Neutrophil (primary cell): ENCODE results near the gene SPRYD3.

Source experiments
- H3K27ac ChIP-seq: fragments of 200-600 bp; sonication (generic); 2 replicates; pipeline ENCODE4 v1.5.1; 2016; ENCODE audit warnings: mild to moderate bottlenecking, moderate library complexity
- H3K27me3 ChIP-seq: fragments of 200-600 bp; sonication (generic); 2 replicates; pipeline ENCODE4 v1.6.0; 2016; ENCODE audit warnings: mild to moderate bottlenecking
- H3K36me3 ChIP-seq: fragments of 200-600 bp; sonication (generic); 2 replicates; pipeline ENCODE4 v1.5.1; 2017
- H3K4me1 ChIP-seq, 2 experiments: fragments of 200-600 bp in 1 of 2; sonication (generic) in 1 of 2; 1 replicate in 1 of 2; 2 replicates in 1 of 2; pipeline versions ENCODE4 v1.5.1 to v1.6.1; 2013 to 2016; ENCODE audit warnings: low read depth in 1 of 2, low read length in 1 of 2, mild to moderate bottlenecking in 1 of 2, moderate library complexity in 1 of 2; ENCODE audit not compliant: control insufficient read depth in 1 of 2, insufficient read depth in 1 of 2
- H3K4me3 ChIP-seq, 2 experiments: fragments of 200-600 bp in 1 of 2; sonication (generic) in 1 of 2; 1 replicate in 1 of 2; 2 replicates in 1 of 2; pipeline ENCODE4 v1.5.1; 2013 to 2016; ENCODE audit warnings: low read depth in 1 of 2, low read length in 1 of 2, mild to moderate bottlenecking in 1 of 2, moderate library complexity in 1 of 2
- H3K9me3 ChIP-seq: fragments of 200-600 bp; sonication (generic); 2 replicates; pipeline ENCODE4 v1.5.1; 2016
- TF ChIP-seq, protein P1 (sequence below): fragments of 200-600 bp; sonication (generic); IDR thresholded peaks from 2 replicates; pipeline ENCODE4 v1.5.1; 2016; ENCODE audit warnings: antibody characterized with exemption

Gene SPRYD3

DNA sequence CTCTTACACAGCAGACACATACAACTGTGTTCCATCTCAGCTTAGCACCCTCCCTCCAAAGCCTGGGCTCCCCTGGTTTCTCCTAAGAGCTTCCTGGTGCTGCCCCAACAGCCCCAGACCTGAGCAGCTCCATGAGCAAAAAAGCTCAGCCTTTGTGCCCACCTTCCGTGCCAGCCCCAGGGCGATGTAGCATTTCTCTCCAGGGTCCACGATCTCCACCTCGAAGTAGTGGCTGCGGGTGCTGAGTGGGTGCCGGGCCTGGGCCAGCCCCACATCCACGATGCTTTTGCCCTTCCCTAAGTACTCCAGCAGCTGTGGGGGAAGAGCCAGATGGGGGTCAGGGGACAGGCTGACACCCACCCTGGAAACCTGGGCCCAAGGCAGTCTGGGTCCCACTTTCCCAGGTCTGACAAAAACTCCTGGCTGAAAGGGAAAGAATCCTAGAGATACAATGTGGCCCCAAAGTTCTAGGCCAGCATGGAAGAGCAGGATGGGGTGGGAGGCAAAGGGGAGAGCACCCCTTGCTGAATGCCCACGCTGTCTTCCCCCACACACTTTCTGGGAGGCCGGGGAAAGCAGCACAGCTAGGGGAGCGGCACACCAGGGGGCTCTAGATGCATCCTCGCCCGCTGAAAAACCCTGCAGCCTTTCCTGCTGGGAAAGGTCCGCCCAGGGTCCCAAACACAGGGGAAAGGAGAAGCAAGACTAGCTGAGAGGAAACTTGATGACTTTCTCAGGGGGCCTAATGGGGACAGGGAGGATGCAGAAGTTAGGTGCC lies 11.0 kb downstream of the SPRYD3 start:
- Histone ChIP-seq H3K4me1 (peaks cover 16 to 17% of the 10 kb centered on the region in 2 experiments), H3K36me3 (peaks cover 83% of the 10 kb centered on the region), H3K27me3 (no peaks in the 10 kb centered on the region), H3K9me3 (no peaks in the 10 kb centered on the region), H3K4me3 (no peak overlapping the region), H3K27ac (no peak overlapping the region)
- TF ChIP-seq, protein P1, sequence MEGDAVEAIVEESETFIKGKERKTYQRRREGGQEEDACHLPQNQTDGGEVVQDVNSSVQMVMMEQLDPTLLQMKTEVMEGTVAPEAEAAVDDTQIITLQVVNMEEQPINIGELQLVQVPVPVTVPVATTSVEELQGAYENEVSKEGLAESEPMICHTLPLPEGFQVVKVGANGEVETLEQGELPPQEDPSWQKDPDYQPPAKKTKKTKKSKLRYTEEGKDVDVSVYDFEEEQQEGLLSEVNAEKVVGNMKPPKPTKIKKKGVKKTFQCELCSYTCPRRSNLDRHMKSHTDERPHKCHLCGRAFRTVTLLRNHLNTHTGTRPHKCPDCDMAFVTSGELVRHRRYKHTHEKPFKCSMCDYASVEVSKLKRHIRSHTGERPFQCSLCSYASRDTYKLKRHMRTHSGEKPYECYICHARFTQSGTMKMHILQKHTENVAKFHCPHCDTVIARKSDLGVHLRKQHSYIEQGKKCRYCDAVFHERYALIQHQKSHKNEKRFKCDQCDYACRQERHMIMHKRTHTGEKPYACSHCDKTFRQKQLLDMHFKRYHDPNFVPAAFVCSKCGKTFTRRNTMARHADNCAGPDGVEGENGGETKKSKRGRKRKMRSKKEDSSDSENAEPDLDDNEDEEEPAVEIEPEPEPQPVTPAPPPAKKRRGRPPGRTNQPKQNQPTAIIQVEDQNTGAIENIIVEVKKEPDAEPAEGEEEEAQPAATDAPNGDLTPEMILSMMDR = no peak

DNA sequence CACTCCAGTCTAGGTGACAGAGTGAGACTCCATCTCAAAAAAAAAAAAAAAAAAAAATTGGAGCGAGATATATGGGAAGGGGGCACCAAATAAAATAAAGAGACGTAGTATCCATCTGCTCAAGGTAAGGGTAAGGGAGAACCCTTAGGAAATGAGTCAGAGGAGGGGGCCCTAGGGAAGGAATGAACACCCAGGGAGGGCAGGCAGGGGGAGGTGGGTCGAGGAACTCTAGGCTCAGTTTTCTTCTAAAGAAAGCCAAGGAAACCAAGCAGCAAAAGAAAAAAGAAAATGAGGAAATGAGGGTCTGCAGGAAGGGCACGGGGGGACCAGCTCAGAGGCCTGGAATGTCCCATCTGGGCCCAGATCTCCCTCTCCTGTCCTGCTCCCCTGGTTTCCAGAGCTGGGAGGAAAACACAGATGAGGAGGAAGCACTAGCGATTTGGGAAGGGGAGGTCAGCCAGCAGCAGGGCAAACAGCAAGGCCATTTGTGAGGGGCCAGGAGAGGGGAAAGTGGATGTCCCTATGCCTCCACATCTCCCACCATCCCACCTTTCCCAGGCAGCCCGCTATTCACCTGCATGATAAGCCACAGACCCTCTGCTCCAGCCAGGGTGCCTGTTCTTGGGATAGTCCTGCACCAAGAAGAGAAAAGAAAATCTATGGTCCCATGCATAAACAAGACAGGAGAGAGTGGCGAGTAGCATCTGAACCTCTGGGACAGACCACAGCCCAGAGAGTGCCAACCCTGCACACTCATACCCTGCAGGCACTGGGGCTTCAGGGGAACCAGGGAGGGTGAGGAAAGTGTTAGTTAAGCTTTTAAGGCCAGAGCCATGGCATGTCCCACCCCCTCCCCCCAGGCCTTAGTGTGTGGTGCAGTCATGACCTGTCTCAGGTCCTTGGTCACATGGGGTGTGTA lies 11.9 kb downstream of the SPRYD3 start:
- Histone ChIP-seq H3K9me3 (no peaks in the 10 kb centered on the region), H3K27ac (no peak overlapping the region), H3K4me1 (peaks cover 7 to 8% of the 10 kb centered on the region in 2 experiments), H3K27me3 (no peaks in the 10 kb centered on the region), H3K4me3 (no peak overlapping the region), H3K36me3 (peaks cover 87% of the 10 kb centered on the region)
- TF ChIP-seq, protein P1 = no peak

- no peak overlapping the region for H3K4me3 ChIP-seq
- peaks cover 84% of the 10 kb centered on the region for H3K36me3 ChIP-seq
- TF ChIP-seq, protein P1 = peak; percentile 79
- no peaks in the 10 kb centered on the region for H3K9me3 ChIP-seq
- H3K27ac ChIP-seq = no peak overlapping the region
- H3K27me3 ChIP-seq = no peaks in the 10 kb centered on the region
- peaks cover 3 to 4% of the 10 kb centered on the region in 2 experiments for H3K4me1 ChIP-seq
These were observed 12.9 kb downstream of the SPRYD3 start for GRCh38 chr12:53065975-53066931.

GRCh38 chr12:53065470-53065869 lies 13.7 kb downstream of the SPRYD3 start:
- no peaks in the 10 kb centered on the region for H3K9me3 ChIP-seq
- peaks cover 3 to 4% of the 10 kb centered on the region in 2 experiments for H3K4me1 ChIP-seq
- TF ChIP-seq, protein P1 = no peak
- H3K27ac ChIP-seq = no peak overlapping the region
- no peak overlapping the region for H3K4me3 ChIP-seq
- H3K27me3 ChIP-seq = no peaks in the 10 kb centered on the region
- H3K36me3 ChIP-seq = peaks cover 76% of the 10 kb centered on the region
